GM18511 (cell line): Measurements from ENCODE around the gene SLC25A30.
"Not testable (repeated sequence)": the region's sequence is repeated elsewhere in the genome, so short reads cannot be mapped to it uniquely, and the experiment has no call there.

Source experiments
- ATAC-seq: cut with Tn5 transposase; IDR thresholded peaks from one replicate; pipeline ENCODE4 v1.9.1; 2021; ENCODE audit warnings: mild to moderate bottlenecking, moderate library complexity; ENCODE audit not compliant: unreplicated experiment

Gene SLC25A30

GRCh38 chr13:45393941-45394570, 24.1 kb downstream of the SLC25A30 start:
- ATAC-seq, result no peak

GRCh38 chr13:45392811-45393210, 25.4 kb downstream of the SLC25A30 start:
- ATAC-seq, result no peak

GRCh38 chr13:45391926-45392325, 26.2 kb downstream of the SLC25A30 start:
- no peak for ATAC-seq

- ATAC-seq, result not testable (repeated sequence)
Measured at GRCh38 chr13:45391128-45391527, 27.0 kb downstream of the SLC25A30 start.

GRCh38 chr13:45390348-45390747, 27.8 kb downstream of the SLC25A30 start:
- not testable (repeated sequence) for ATAC-seq

GRCh38 chr13:45388664-45389063, 29.5 kb downstream of the SLC25A30 start:
- ATAC-seq, result no peak

GRCh38 chr13:45386892-45387575, 31.1 kb downstream of the SLC25A30 start:
- not testable (repeated sequence) for ATAC-seq

- no peak for ATAC-seq
Measured at GRCh38 chr13:45385907-45386553, 32.1 kb downstream of the SLC25A30 start.

- ATAC-seq, result no peak
Measured at GRCh38 chr13:45385320-45385719, 32.9 kb downstream of the SLC25A30 start.

- ATAC-seq, result no peak
Measured at GRCh38 chr13:45384474-45385174, 33.5 kb downstream of the SLC25A30 start.

- ATAC-seq, result not testable (repeated sequence)
Measured at GRCh38 chr13:45382739-45383138, 35.4 kb downstream of the SLC25A30 start.

- no peak for ATAC-seq
Measured at GRCh38 chr13:45381196-45381595, 37.0 kb downstream of the SLC25A30 start.

- ATAC-seq, result not testable (repeated sequence)
Measured at GRCh38 chr13:45380708-45381107, 37.5 kb downstream of the SLC25A30 start.

- ATAC-seq, result not testable (repeated sequence)
Measured at GRCh38 chr13:45379516-45379915, 38.7 kb downstream of the SLC25A30 start.

GRCh38 chr13:45378786-45379185, 39.4 kb downstream of the SLC25A30 start:
- ATAC-seq, result not testable (repeated sequence)

- ATAC-seq, result not testable (repeated sequence)
Measured at GRCh38 chr13:45377314-45377713, 40.9 kb downstream of the SLC25A30 start.

GRCh38 chr13:45376651-45377050, 41.5 kb downstream of the SLC25A30 start:
- not testable (repeated sequence) for ATAC-seq

- no peak for ATAC-seq
Measured at GRCh38 chr13:45374917-45375316, 43.3 kb downstream of the SLC25A30 start.

GRCh38 chr13:45373162-45373547, 45.0 kb downstream of the SLC25A30 start:
- no peak for ATAC-seq

GRCh38 chr13:45372189-45373161, 45.7 kb downstream of the SLC25A30 start:
- ATAC-seq, result no peak
